DMS79 treated with DMSO at 0.1 percent for 48 hours (cell line): Measurements from ENCODE around the gene CCSER2.
A peak's percentile ranks its signal among the peaks of the same experiment; 100 is the strongest.
"Not testable (repeated sequence)": the region's sequence is repeated elsewhere in the genome, so short reads cannot be mapped to it uniquely, and the experiment has no call there.

ENCODE experiments used
- DNase-seq: peaks from one replicate; lab custom pipeline; 2025; lab: John Stamatoyannopoulos, UW

The CCSER2 gene

GRCh38 chr10:84522612-84523462 lies 194.4 kb downstream of the CCSER2 start:
- DNase-seq: no peak

GRCh38 chr10:84523526-84523925 lies 195.1 kb downstream of the CCSER2 start:
- DNase-seq: peak; percentile 3

- no peak for DNase-seq
Observed at GRCh38 chr10:84524435-84524834, 196.0 kb downstream of the CCSER2 start.

- no peak for DNase-seq
Observed at GRCh38 chr10:84525120-84525806, 196.9 kb downstream of the CCSER2 start.

- not testable (repeated sequence) for DNase-seq
Observed at GRCh38 chr10:84525807-84526182, 197.4 kb downstream of the CCSER2 start.

GRCh38 chr10:84527386-84527785 lies 199.0 kb downstream of the CCSER2 start:
- not testable (repeated sequence) for DNase-seq

- DNase-seq: not testable (repeated sequence)
Observed at GRCh38 chr10:84528526-84528925, 200.1 kb downstream of the CCSER2 start.

- DNase-seq: no peak
Observed at GRCh38 chr10:84530724-84531325, 202.4 kb downstream of the CCSER2 start.

GRCh38 chr10:84531396-84531795 lies 203.0 kb downstream of the CCSER2 start:
- DNase-seq: no peak

- DNase-seq: no peak
Observed at GRCh38 chr10:84534168-84534567, 205.8 kb downstream of the CCSER2 start.

- DNase-seq: peak; percentile 52
Observed at GRCh38 chr10:84537447-84537931, 209.1 kb downstream of the CCSER2 start.

- no peak for DNase-seq
Observed at GRCh38 chr10:84538036-84538435, 209.6 kb downstream of the CCSER2 start.

- DNase-seq: no peak
Observed at GRCh38 chr10:84539216-84539615, 210.8 kb downstream of the CCSER2 start.

- DNase-seq: no peak
Observed at GRCh38 chr10:84540022-84540616, 211.7 kb downstream of the CCSER2 start.

GRCh38 chr10:84540617-84541288 lies 212.4 kb downstream of the CCSER2 start:
- no peak for DNase-seq

GRCh38 chr10:84541289-84541637 lies 212.9 kb downstream of the CCSER2 start:
- DNase-seq: no peak

GRCh38 chr10:84542522-84543490 lies 214.4 kb downstream of the CCSER2 start:
- DNase-seq: no peak

- DNase-seq: no peak
Observed at GRCh38 chr10:84543948-84544347, 215.6 kb downstream of the CCSER2 start.

GRCh38 chr10:84545651-84546050 lies 217.3 kb downstream of the CCSER2 start:
- DNase-seq: peak; percentile 41

- peak; percentile 59 for DNase-seq
Observed at GRCh38 chr10:84546609-84547008, 218.2 kb downstream of the CCSER2 start.

- DNase-seq: no peak
Observed at GRCh38 chr10:84547616-84548015, 219.2 kb downstream of the CCSER2 start.
